H1 (cell line): ENCODE data around the gene IGFL2.

Experiments used
- GABPA ChIP-seq: IDR thresholded peaks from 2 replicates; pipeline ENCODE4 v1.6.1; 2011; ENCODE audit warnings: mild to moderate bottlenecking, low read length, moderate library complexity, borderline replicate concordance; ENCODE audit not compliant: insufficient read depth
- HDAC2 ChIP-seq, 2 experiments: fragments of 300-600 bp in 1 of 2; sonication (generic) in 1 of 2; IDR thresholded peaks; 2 replicates each; pipeline ENCODE4 v1.6.1; 2011 to 2012; ENCODE audit warnings: low read depth in 2 of 2, low read length in 2 of 2, mild to moderate bottlenecking in 2 of 2, moderate library complexity in 2 of 2, borderline replicate concordance in 1 of 2, inconsistent platforms in 1 of 2
- TF ChIP-seq, protein P1 (sequence below), 3 experiments: IDR thresholded peaks; 1 replicate in 2 of 3; 2 replicates in 1 of 3; pipeline versions ENCODE4 v1.5.1 to v1.6.1; 2011; ENCODE audit warnings: low read length in 3 of 3, mild to moderate bottlenecking in 3 of 3, inconsistent platforms in 2 of 3, low read depth in 1 of 3, moderate library complexity in 1 of 3; ENCODE audit not compliant: insufficient read depth in 1 of 3; ENCODE audit errors: control extremely low read depth in 1 of 3
- TF ChIP-seq, protein P2 (sequence below): IDR thresholded peaks from 2 replicates; pipeline ENCODE4 v1.6.1; 2011; ENCODE audit warnings: low read depth, mild to moderate bottlenecking, low read length; ENCODE audit not compliant: insufficient read depth

DNA sequence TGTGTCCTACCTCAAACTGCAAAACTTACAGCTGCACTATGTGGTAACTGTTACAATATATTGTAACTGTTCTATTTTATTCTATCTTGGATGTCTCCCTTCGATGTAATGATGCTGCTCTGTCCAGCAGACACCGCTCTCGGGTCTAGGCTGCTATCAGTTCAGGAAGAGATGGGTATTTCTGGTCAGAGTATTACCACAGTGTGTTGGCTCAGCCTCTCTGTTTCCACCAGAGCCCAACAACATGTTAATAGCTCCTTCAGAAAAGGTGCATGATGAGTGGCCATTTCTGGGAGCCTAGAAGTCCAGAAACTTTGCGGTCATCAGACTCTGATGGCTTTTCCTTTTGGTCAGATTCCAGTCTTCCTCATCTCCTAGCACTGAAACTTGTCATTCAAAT, 45.6 kb downstream of the IGFL2 start:
- TF ChIP-seq, protein P1, sequence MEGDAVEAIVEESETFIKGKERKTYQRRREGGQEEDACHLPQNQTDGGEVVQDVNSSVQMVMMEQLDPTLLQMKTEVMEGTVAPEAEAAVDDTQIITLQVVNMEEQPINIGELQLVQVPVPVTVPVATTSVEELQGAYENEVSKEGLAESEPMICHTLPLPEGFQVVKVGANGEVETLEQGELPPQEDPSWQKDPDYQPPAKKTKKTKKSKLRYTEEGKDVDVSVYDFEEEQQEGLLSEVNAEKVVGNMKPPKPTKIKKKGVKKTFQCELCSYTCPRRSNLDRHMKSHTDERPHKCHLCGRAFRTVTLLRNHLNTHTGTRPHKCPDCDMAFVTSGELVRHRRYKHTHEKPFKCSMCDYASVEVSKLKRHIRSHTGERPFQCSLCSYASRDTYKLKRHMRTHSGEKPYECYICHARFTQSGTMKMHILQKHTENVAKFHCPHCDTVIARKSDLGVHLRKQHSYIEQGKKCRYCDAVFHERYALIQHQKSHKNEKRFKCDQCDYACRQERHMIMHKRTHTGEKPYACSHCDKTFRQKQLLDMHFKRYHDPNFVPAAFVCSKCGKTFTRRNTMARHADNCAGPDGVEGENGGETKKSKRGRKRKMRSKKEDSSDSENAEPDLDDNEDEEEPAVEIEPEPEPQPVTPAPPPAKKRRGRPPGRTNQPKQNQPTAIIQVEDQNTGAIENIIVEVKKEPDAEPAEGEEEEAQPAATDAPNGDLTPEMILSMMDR (IDR thresholded peaks at IDR 0.05; ENCODE audit: control extremely low read depth in 1 of 3, insufficient read depth in 1 of 3, low read depth in 1 of 3, low read length in 3 of 3): no peak
- TF ChIP-seq, protein P2, sequence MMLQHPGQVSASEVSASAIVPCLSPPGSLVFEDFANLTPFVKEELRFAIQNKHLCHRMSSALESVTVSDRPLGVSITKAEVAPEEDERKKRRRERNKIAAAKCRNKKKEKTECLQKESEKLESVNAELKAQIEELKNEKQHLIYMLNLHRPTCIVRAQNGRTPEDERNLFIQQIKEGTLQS: no peak
- TF ChIP-seq GABPA: no peak
- no peak for TF ChIP-seq HDAC2 (IDR thresholded peaks at IDR 0.05; ENCODE audit: borderline replicate concordance in 1 of 2, low read depth in 2 of 2, low read length in 2 of 2)
